ENCODE data around the gene SHD. TPM values are rescaled to one million over a fixed set of nuclear protein-coding genes. Genes with fewer than 3 reads are reported as not detected.

SHD gene
- total RNA-seq, 1 experiment from 2014 or later: not detected

DNA sequence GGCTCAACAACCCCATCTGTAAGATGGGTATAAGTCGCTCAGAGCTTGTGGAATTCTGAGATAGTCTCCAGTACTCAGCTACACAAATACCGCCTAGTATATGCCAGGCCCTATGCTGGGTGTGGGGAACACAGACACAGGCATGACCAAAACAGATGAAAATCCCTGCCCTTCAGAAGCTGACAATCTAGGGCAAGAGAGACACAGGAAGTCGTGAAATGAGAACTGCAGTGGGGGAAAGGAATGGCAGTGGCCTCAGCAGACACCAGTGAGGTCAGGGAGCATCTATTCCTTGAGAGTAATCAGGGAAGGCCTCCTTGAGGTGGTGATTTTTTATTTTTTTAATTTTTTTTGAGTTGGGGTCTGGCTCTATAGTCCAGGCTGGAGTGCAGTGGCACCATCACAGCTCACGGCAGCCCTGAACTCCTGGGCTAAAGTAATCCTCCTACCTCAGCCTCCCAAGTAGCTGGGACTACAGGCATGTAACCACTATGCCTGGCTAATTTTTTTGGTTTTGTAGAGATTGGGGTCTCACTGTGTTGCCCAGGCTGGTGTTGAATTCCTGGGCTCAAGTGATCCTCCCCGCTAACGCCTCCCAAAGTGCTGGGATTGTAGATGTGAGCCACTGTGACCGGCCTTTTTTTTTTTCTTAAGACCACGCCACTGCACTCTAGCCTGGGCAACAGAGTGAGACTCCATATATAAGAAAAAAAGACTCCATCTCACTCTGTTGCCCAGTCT, 19.9 kb downstream of the SHD start:
- POLR2A ChIA-PET (ENCODE audit: low non-redundant PET): no interaction called here
- TF ChIP-seq EZH2 (IDR thresholded peaks at IDR 0.05; ENCODE audit: borderline replicate concordance, low read depth, low read length, poor library complexity, severe bottlenecking): no peak
- TF ChIP-seq, protein P1, sequence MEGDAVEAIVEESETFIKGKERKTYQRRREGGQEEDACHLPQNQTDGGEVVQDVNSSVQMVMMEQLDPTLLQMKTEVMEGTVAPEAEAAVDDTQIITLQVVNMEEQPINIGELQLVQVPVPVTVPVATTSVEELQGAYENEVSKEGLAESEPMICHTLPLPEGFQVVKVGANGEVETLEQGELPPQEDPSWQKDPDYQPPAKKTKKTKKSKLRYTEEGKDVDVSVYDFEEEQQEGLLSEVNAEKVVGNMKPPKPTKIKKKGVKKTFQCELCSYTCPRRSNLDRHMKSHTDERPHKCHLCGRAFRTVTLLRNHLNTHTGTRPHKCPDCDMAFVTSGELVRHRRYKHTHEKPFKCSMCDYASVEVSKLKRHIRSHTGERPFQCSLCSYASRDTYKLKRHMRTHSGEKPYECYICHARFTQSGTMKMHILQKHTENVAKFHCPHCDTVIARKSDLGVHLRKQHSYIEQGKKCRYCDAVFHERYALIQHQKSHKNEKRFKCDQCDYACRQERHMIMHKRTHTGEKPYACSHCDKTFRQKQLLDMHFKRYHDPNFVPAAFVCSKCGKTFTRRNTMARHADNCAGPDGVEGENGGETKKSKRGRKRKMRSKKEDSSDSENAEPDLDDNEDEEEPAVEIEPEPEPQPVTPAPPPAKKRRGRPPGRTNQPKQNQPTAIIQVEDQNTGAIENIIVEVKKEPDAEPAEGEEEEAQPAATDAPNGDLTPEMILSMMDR (conservative IDR thresholded peaks at IDR 0.05; ENCODE audit: low read depth, low read length): no peak
- Histone ChIP-seq H3K4me1 (ENCODE audit: insufficient read depth, low read length, poor library complexity, severe bottlenecking) (peaks cover 5% of the 10 kb centered on the region), H3K9me3 (ENCODE audit: low read depth, low read length, poor library complexity, severe bottlenecking) (no peaks in the 10 kb centered on the region), H3K36me3 (ENCODE audit: insufficient read depth, low read length, poor library complexity, severe bottlenecking) (no peaks in the 10 kb centered on the region), H3K27ac (ENCODE audit: low read depth, low read length, poor library complexity, severe bottlenecking) (no peak overlapping the region), H3K27me3 (replicated peaks; ENCODE audit: insufficient read depth, low read depth, low read length, poor library complexity) (no peaks in the 10 kb centered on the region), H3K4me3 (ENCODE audit: low read depth, low read length, poor library complexity, severe bottlenecking) (no peak overlapping the region)
- CTCF ChIA-PET: no interaction called here
- intact Hi-C loops (cut with micrococcal nuclease; ENCODE audit: unreplicated experiment): no loop called here
- no TSS peak for BruUV-seq (replicated peaks)
- DNase-seq (ENCODE audit: low spot score): no peak

GRCh38 chr19:4300589-4300988, 21.5 kb downstream of the SHD start:
- DNase-seq (ENCODE audit: low spot score): no peak
- TF ChIP-seq EZH2 (IDR thresholded peaks at IDR 0.05; ENCODE audit: borderline replicate concordance, low read depth, low read length, poor library complexity, severe bottlenecking): no peak
- TF ChIP-seq, protein P1 (conservative IDR thresholded peaks at IDR 0.05; ENCODE audit: low read depth, low read length): no peak
- Histone ChIP-seq H3K27me3 (replicated peaks; ENCODE audit: insufficient read depth, low read depth, low read length, poor library complexity) (no peaks in the 10 kb centered on the region), H3K4me3 (ENCODE audit: low read depth, low read length, poor library complexity, severe bottlenecking) (no peak overlapping the region), H3K9me3 (ENCODE audit: low read depth, low read length, poor library complexity, severe bottlenecking) (no peaks in the 10 kb centered on the region), H3K36me3 (ENCODE audit: insufficient read depth, low read length, poor library complexity, severe bottlenecking) (no peaks in the 10 kb centered on the region), H3K4me1 (ENCODE audit: insufficient read depth, low read length, poor library complexity, severe bottlenecking) (peaks cover 5% of the 10 kb centered on the region), H3K27ac (ENCODE audit: low read depth, low read length, poor library complexity, severe bottlenecking) (no peak overlapping the region)
- intact Hi-C loops (cut with micrococcal nuclease; ENCODE audit: unreplicated experiment): no loop called here
- ChIA-PET CTCF (no interaction called here), POLR2A (ENCODE audit: low non-redundant PET) (no interaction called here)
- BruUV-seq (replicated peaks): no TSS peak

GRCh38 chr19:4301590-4302242, 22.6 kb downstream of the SHD start:
- H3K4me1 ChIP-seq (ENCODE audit: insufficient read depth, low read length, poor library complexity, severe bottlenecking): peaks cover 2% of the 10 kb centered on the region
- no peak overlapping the region for H3K4me3 ChIP-seq (ENCODE audit: low read depth, low read length, poor library complexity, severe bottlenecking)
- TF ChIP-seq, protein P1 (conservative IDR thresholded peaks at IDR 0.05; ENCODE audit: low read depth, low read length): no peak
- TF ChIP-seq EZH2 (IDR thresholded peaks at IDR 0.05; ENCODE audit: borderline replicate concordance, low read depth, low read length, poor library complexity, severe bottlenecking): no peak
- ChIA-PET POLR2A (ENCODE audit: low non-redundant PET) (no interaction called here), CTCF (no interaction called here)
- H3K9me3 ChIP-seq (ENCODE audit: low read depth, low read length, poor library complexity, severe bottlenecking): no peaks in the 10 kb centered on the region
- no peak overlapping the region for H3K27ac ChIP-seq (ENCODE audit: low read depth, low read length, poor library complexity, severe bottlenecking)
- BruUV-seq (replicated peaks): no TSS peak
- H3K36me3 ChIP-seq (ENCODE audit: insufficient read depth, low read length, poor library complexity, severe bottlenecking): no peaks in the 10 kb centered on the region
- intact Hi-C loops (cut with micrococcal nuclease; ENCODE audit: unreplicated experiment): no loop called here
- H3K27me3 ChIP-seq (replicated peaks; ENCODE audit: insufficient read depth, low read depth, low read length, poor library complexity): no peaks in the 10 kb centered on the region
- DNase-seq (ENCODE audit: low spot score): no peak
